AG09319 (cell line): ENCODE data around the gene PIP4K2A.
A peak's percentile ranks its signal among the peaks of the same experiment; 100 is the strongest.

ENCODE experiments used
- DNase-seq: peaks from one replicate; pipeline ENCODE4 v3.0.0-alpha.2; 2010; ENCODE audit warnings: low read depth; ENCODE audit errors: extremely low read depth
- TF ChIP-seq, protein P1 (sequence below): IDR thresholded peaks from 2 replicates; pipeline ENCODE4 v1.5.1; 2011; ENCODE audit warnings: low read depth, mild to moderate bottlenecking, inconsistent platforms, low read length, moderate library complexity

Gene PIP4K2A

GRCh38 chr10:22714479-22715289 is at the start of gene PIP4K2A:
TSS of gene PIP4K2A (minus strand) at chr10:22714578. CDS start at chr10:22714326, 252 bp downstream.
- TF ChIP-seq, protein P1, sequence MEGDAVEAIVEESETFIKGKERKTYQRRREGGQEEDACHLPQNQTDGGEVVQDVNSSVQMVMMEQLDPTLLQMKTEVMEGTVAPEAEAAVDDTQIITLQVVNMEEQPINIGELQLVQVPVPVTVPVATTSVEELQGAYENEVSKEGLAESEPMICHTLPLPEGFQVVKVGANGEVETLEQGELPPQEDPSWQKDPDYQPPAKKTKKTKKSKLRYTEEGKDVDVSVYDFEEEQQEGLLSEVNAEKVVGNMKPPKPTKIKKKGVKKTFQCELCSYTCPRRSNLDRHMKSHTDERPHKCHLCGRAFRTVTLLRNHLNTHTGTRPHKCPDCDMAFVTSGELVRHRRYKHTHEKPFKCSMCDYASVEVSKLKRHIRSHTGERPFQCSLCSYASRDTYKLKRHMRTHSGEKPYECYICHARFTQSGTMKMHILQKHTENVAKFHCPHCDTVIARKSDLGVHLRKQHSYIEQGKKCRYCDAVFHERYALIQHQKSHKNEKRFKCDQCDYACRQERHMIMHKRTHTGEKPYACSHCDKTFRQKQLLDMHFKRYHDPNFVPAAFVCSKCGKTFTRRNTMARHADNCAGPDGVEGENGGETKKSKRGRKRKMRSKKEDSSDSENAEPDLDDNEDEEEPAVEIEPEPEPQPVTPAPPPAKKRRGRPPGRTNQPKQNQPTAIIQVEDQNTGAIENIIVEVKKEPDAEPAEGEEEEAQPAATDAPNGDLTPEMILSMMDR, result no peak
- DNase-seq, result peak; percentile 38

DNA sequence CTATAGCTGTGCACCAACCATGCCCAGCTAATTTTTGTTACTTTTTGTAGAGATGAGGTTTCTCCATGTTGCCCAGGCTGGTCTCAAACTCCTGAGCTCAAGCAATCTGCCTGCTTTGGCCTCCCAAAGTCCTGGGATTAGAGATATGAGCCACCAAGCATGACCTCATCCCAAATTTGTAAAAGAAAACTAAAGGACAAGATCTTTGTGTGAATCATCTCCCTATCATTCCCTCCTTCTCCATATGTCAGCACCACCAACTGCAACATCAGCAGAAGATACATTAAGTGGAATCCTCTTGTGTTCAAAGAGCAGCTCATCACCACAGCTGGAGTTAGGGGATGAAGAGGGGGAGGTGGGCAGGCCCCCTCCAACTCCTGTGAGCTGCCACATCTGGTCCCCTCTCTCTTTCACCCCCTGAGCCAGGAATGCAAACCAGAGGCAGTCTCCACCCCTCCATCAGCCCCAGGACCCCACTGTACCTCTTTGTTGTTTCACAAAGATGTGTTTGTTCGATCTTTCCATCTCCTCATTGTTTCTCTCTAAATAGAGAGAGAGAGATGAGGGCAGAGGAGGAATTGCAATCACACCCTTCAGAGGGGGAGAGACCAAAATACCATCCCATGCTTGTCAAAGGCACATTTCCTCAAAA is 47.3 kb upstream of the PIP4K2A start:
- no peak for DNase-seq
- TF ChIP-seq, protein P1, result no peak

DNA sequence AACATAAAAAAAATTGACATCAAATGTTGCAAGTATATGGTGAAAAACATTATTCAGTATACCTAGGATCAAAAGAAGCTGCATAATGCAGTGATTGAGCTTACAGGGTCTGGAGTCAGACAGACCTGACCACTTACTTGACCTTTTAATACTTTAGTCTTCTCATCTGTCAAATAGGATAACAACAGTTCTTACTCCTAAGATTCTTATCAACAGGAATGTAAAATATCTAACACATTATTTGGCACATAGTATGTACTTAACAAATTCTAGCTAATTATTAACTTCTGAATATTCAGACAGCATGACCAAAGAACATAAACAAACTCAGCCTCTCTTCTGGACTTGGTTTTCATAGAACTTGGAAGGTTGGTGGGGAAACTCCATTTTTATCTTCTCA is 45.6 kb upstream of the PIP4K2A start:
- TF ChIP-seq, protein P1, result no peak
- DNase-seq, result no peak

DNA sequence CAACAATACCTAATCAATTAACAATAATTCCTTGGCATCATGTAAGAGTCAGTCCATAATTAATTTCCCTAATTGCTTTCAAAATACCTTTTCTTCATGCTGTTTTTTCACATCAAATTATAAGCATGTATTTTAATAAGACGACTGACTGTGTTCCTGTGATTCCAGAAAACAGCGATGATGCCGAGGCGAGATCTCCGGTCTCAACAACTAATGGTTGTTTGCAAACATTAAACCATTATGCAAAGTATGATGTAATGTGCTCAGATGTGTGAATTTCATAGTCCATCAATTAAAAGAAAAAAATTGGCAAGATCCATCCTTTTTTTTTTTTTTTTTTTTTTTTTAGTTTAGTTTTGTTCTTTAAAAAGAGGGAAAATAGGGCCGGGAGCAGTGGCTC is 44.5 kb upstream of the PIP4K2A start:
- TF ChIP-seq, protein P1, result no peak
- no peak for DNase-seq

GRCh38 chr10:22754296-22754695 is 39.9 kb upstream of the PIP4K2A start:
- TF ChIP-seq, protein P1, result no peak
- DNase-seq, result no peak

DNA sequence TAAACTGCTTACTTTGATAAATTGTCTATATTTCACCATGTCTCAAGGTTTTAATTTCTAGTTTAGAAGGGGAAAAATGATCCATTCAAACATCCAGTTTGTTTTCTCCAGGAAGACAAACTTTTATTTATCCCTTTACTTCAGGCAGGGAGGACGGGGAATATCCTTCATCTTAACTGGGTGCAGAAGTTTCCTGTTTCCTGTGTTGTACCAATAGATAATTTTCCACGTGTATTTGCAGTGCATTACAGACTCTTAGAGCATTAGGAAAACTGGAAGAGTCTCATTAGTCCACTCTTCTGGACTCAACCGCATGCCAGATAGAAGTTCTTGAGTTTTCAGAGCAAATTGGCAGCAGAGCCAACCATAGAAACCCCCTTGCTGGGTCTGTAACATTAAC is 39.4 kb upstream of the PIP4K2A start:
- DNase-seq, result no peak
- TF ChIP-seq, protein P1, result no peak

- TF ChIP-seq, protein P1, result no peak
- DNase-seq, result no peak
These were observed 38.0 kb upstream of the PIP4K2A start for GRCh38 chr10:22752272-22752889.
